ENCODE measurements around the gene HTR1D.

Gene HTR1D

GRCh38 chr1:23150125-23150524 is 67.2 kb downstream of the HTR1D start:
- no peak for FAIRE-seq
- DNase-seq (ENCODE audit: insufficient read length, low spot score), result no peak

DNA sequence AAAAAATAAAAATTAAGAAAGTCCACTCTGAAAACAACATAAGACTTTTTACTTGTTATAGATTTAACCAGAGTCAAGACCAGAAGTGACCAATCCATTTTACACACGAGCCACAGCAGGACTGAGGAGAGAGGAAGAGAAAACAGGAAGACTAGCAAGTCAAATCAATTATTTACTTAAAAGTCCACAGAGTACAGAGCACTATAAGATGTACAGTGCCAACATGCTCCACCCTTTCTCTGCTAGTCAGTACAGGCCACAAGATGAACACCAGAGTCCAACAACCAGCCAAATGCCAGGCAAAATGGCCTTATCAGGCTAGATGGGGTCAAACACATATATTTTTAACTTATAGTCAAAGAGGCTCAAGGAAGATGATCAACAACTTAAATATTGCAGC is 68.2 kb downstream of the HTR1D start:
- DNase-seq (ENCODE audit: insufficient read length, low spot score) (no peak), FAIRE-seq (no peak)
- TF ChIP-seq, protein P1, sequence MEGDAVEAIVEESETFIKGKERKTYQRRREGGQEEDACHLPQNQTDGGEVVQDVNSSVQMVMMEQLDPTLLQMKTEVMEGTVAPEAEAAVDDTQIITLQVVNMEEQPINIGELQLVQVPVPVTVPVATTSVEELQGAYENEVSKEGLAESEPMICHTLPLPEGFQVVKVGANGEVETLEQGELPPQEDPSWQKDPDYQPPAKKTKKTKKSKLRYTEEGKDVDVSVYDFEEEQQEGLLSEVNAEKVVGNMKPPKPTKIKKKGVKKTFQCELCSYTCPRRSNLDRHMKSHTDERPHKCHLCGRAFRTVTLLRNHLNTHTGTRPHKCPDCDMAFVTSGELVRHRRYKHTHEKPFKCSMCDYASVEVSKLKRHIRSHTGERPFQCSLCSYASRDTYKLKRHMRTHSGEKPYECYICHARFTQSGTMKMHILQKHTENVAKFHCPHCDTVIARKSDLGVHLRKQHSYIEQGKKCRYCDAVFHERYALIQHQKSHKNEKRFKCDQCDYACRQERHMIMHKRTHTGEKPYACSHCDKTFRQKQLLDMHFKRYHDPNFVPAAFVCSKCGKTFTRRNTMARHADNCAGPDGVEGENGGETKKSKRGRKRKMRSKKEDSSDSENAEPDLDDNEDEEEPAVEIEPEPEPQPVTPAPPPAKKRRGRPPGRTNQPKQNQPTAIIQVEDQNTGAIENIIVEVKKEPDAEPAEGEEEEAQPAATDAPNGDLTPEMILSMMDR (IDR thresholded peaks at IDR 0.05; ENCODE audit: insufficient read depth, missing control alignments), result no peak

More at GRCh38 chr1:23150125-23150524, 67.2 kb downstream of the HTR1D start:
- TF ChIP-seq, protein P1 (IDR thresholded peaks at IDR 0.05; ENCODE audit: insufficient read depth, missing control alignments), result no peak

DNA sequence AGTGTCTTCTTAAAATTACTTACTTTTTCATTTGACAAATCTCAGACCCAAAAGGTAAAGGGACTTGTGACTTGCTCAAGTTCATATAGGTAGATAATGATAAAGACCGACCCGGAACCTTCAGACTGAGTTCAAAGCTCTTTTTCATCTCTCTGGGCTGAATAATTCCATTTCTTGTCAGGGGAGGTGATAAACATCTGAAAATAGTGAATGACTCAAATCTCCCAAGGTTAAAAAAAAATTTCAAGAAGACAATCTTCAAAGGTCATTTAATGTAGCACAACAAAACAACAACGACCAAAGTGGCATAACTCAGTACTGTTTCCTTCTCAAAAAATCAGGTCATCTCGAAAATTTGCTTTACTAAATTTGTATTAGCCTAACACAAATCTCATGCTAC is 69.2 kb downstream of the HTR1D start:
- DNase-seq (ENCODE audit: insufficient read length, low spot score) (no peak), FAIRE-seq (no peak)
- TF ChIP-seq, protein P1 (IDR thresholded peaks at IDR 0.05; ENCODE audit: insufficient read depth, missing control alignments), result no peak
